Neural cell (in vitro differentiated cells): Measurements from ENCODE around the gene TIMP4. TPM values are rescaled to one million over a fixed set of nuclear protein-coding genes. Genes with fewer than 3 reads are reported as not detected.

Experiments
- H2AFZ ChIP-seq: fragments of 200-600, 300-800 bp; sonication (generic), shearing (Covaris generic); 2 replicates; pipeline ENCODE4 v1.6.0; 2014; ENCODE audit warnings: low read depth, mild to moderate bottlenecking, antibody characterized with exemption, low read length, moderate library complexity
- H3F3A ChIP-seq: fragments of 200-600 bp; shearing (Covaris generic); 2 replicates; pipeline ENCODE4 v1.6.1; 2016; ENCODE audit warnings: mild to moderate bottlenecking, moderate library complexity, mixed read lengths, antibody characterized with exemption, low read length; ENCODE audit not compliant: insufficient read depth, poor library complexity, severe bottlenecking
- H3K27ac ChIP-seq: fragments of 200-600, 300-800 bp; sonication (generic), shearing (Covaris generic); 2 replicates; pipeline ENCODE4 v1.5.1; 2014; ENCODE audit warnings: mild to moderate bottlenecking, low read length, moderate library complexity
- H3K27me3 ChIP-seq: fragments of 300-800, 200-600 bp; sonication (generic), shearing (Covaris generic); 2 replicates; pipeline ENCODE4 v1.6.0; 2014; ENCODE audit warnings: mild to moderate bottlenecking, low read depth, low read length, moderate library complexity; ENCODE audit not compliant: insufficient read depth
- H3K36me3 ChIP-seq: fragments of 300-800, 200-600 bp; sonication (generic), shearing (Covaris generic); 2 replicates; pipeline ENCODE4 v1.5.1; 2014; ENCODE audit warnings: mild to moderate bottlenecking, antibody characterized with exemption, low read length, moderate library complexity; ENCODE audit not compliant: insufficient read depth
- H3K4me2 ChIP-seq: fragments of 300-800, 200-600 bp; sonication (generic), shearing (Covaris generic); 2 replicates; pipeline ENCODE4 v1.6.0; 2014; ENCODE audit warnings: mild to moderate bottlenecking, low read length
- H3K4me3 ChIP-seq: fragments of 300-800, 200-600 bp; sonication (generic), shearing (Covaris generic); 2 replicates; pipeline ENCODE4 v1.5.1; 2014; ENCODE audit warnings: mild to moderate bottlenecking, low read length, moderate library complexity
- H3K79me2 ChIP-seq: fragments of 200-600 bp; shearing (Covaris generic); replicated peaks from 2 replicates; pipeline ENCODE4 v1.6.0; 2014; ENCODE audit warnings: mild to moderate bottlenecking, low read length, moderate library complexity; ENCODE audit not compliant: insufficient read depth
- H3K9ac ChIP-seq: fragments of 300-800, 200-600 bp; sonication (generic), shearing (Covaris generic); 2 replicates; pipeline ENCODE4 v1.6.1; 2016; ENCODE audit warnings: mild to moderate bottlenecking, low read length, mixed read lengths
- H3K9me2 ChIP-seq: fragments of 200-600 bp; shearing (Covaris generic); 2 replicates; pipeline ENCODE4 v1.6.1; 2016; ENCODE audit warnings: mild to moderate bottlenecking, low read length, mixed read lengths; ENCODE audit not compliant: insufficient read depth
- H3K9me3 ChIP-seq: fragments of 200-600, 300-800 bp; sonication (generic), shearing (Covaris generic); 2 replicates; pipeline ENCODE4 v1.6.1; 2016; ENCODE audit warnings: mild to moderate bottlenecking, mixed run types, low read length, moderate library complexity, mixed read lengths
- H4K20me1 ChIP-seq: fragments of 200-600 bp; shearing (Covaris generic); 2 replicates; pipeline ENCODE4 v1.6.1; 2016; ENCODE audit warnings: mild to moderate bottlenecking, mixed run types; ENCODE audit not compliant: insufficient read depth
- CTCF ChIP-seq: fragments of 450-650 bp; IDR thresholded peaks from 2 replicates; pipeline ENCODE4 v1.5.1; 2014; ENCODE audit warnings: antibody characterized with exemption, mild to moderate bottlenecking, moderate library complexity; ENCODE audit not compliant: poor library complexity, severe bottlenecking
- EP300 ChIP-seq: fragments of 450-650 bp; conservative IDR thresholded peaks from 2 replicates; pipeline ENCODE4 v1.6.1; 2014; ENCODE audit warnings: antibody characterized with exemption, mild to moderate bottlenecking, moderate library complexity; ENCODE audit not compliant: poor library complexity, severe bottlenecking
- EZH2 ChIP-seq: fragments of 200-600, 300-800 bp; shearing (Covaris generic), sonication (generic); IDR thresholded peaks from 2 replicates; pipeline ENCODE4 v1.6.1; 2014; ENCODE audit warnings: antibody characterized with exemption, low read length, borderline replicate concordance, mild to moderate bottlenecking; ENCODE audit not compliant: insufficient read depth, poor library complexity, severe bottlenecking
- MXI1 ChIP-seq: fragments of 450-650 bp; conservative IDR thresholded peaks from 2 replicates; pipeline ENCODE4 v1.6.1; 2014; ENCODE audit warnings: antibody characterized with exemption, mild to moderate bottlenecking; ENCODE audit not compliant: poor library complexity, severe bottlenecking
- POLR2AphosphoS5 ChIP-seq: IDR thresholded peaks from 2 replicates; pipeline ENCODE4 v1.6.1; 2012
- RAD21 ChIP-seq: fragments of 450-650 bp; conservative IDR thresholded peaks from 2 replicates; pipeline ENCODE4 v1.6.1; 2014; ENCODE audit warnings: antibody characterized with exemption, mild to moderate bottlenecking, moderate library complexity
- REST ChIP-seq: IDR thresholded peaks from 2 replicates; pipeline ENCODE4 v1.6.1; 2012; ENCODE audit warnings: borderline replicate concordance
- SMC3 ChIP-seq: fragments of 450-650 bp; conservative IDR thresholded peaks from 2 replicates; pipeline ENCODE4 v1.6.1; 2014; ENCODE audit warnings: antibody characterized with exemption, mild to moderate bottlenecking, moderate library complexity; ENCODE audit not compliant: poor library complexity
- TAF1 ChIP-seq: IDR thresholded peaks from 2 replicates; pipeline ENCODE4 v1.6.1; 2012; ENCODE audit warnings: low read depth
- polyA plus RNA-seq: library from polyadenylated mRNA; depleted of rRNA; stranded (reverse); fragments of >200 nt; gene quantifications from 2 replicates; pipeline ENCODE4 v1.2.3, GENCODE V29; 2014

Gene TIMP4
- polyA plus RNA-seq, 1 donor from 2014 or later, result not detected

- H3K4me2 ChIP-seq, result no peak overlapping the region
- H3K79me2 ChIP-seq, result no peaks in the 10 kb centered on the region
- no peaks in the 10 kb centered on the region for H3F3A ChIP-seq
- H3K36me3 ChIP-seq, result no peaks in the 10 kb centered on the region
- no peak overlapping the region for H3K9ac ChIP-seq
- TF ChIP-seq POLR2AphosphoS5, result no peak
- no peak for TF ChIP-seq CTCF
- no peak for TF ChIP-seq SMC3
- TF ChIP-seq REST, result no peak
- no peak for TF ChIP-seq RAD21
- no peak for TF ChIP-seq MXI1
- no peak for TF ChIP-seq EP300
- no peak for TF ChIP-seq TAF1
- no peak for TF ChIP-seq EZH2
- H3K27me3 ChIP-seq, result no peaks in the 10 kb centered on the region
- no peaks in the 10 kb centered on the region for H3K9me3 ChIP-seq
- no peak overlapping the region for H2AFZ ChIP-seq
- H4K20me1 ChIP-seq, result no peaks in the 10 kb centered on the region
- no peaks in the 10 kb centered on the region for H3K9me2 ChIP-seq
- no peak overlapping the region for H3K4me3 ChIP-seq
- no peak overlapping the region for H3K27ac ChIP-seq
Measured at GRCh38 chr3:12194669-12195161, 36.0 kb upstream of the TIMP4 start.

GRCh38 chr3:12194209-12194608, 35.5 kb upstream of the TIMP4 start:
- Histone ChIP-seq H3K4me2 (no peak overlapping the region), H3K36me3 (no peaks in the 10 kb centered on the region), H3K9ac (no peak overlapping the region), H3K9me3 (no peaks in the 10 kb centered on the region), H3K27ac (no peak overlapping the region), H3K9me2 (no peaks in the 10 kb centered on the region), H3K4me3 (no peak overlapping the region), H4K20me1 (no peaks in the 10 kb centered on the region), H3K79me2 (no peaks in the 10 kb centered on the region), H3F3A (no peaks in the 10 kb centered on the region), H2AFZ (no peak overlapping the region), H3K27me3 (no peaks in the 10 kb centered on the region)
- TF ChIP-seq CTCF, result no peak
- no peak for TF ChIP-seq MXI1
- TF ChIP-seq EZH2, result no peak
- TF ChIP-seq TAF1, result no peak
